HL-60 (cell line): ENCODE data around the gene ZFYVE16.

Experiments
- DNase-seq, 2 experiments: peaks; one replicate each; pipeline ENCODE4 v3.0.0-alpha.2; 2010 to 2020; ENCODE audit warnings: low read depth in 1 of 2, low spot score in 1 of 2
- H3K27ac ChIP-seq: fragments of 250-450 bp; sonication (Bioruptor Pico); replicated peaks from 2 replicates; pipeline ENCODE4 v1.5.1; 2020; ENCODE audit warnings: mild to moderate bottlenecking, moderate library complexity
- H3K27me3 ChIP-seq: fragments of 250-450 bp; sonication (Bioruptor Pico); 2 replicates; pipeline ENCODE4 v1.5.1; 2021; ENCODE audit warnings: mild to moderate bottlenecking, moderate library complexity; ENCODE audit not compliant: insufficient read depth, poor library complexity, severe bottlenecking
- H3K4me3 ChIP-seq: replicated peaks from 2 replicates; pipeline ENCODE4 v1.5.1; 2011; ENCODE audit warnings: mild to moderate bottlenecking, control low read depth, low read length; ENCODE audit not compliant: insufficient read depth
- CTCF ChIP-seq: IDR thresholded peaks from one replicate; pipeline ENCODE4 v1.5.1; 2011; ENCODE audit warnings: low read length, control low read depth, inconsistent platforms; ENCODE audit not compliant: insufficient read depth
- GABPA ChIP-seq: IDR thresholded peaks from 2 replicates; pipeline ENCODE4 v1.6.1; 2012; ENCODE audit warnings: low read depth
- POLR2AphosphoS5 ChIP-seq: IDR thresholded peaks from 2 replicates; pipeline ENCODE4 v1.6.1; 2012; ENCODE audit warnings: low read depth
- REST ChIP-seq: IDR thresholded peaks from 2 replicates; pipeline ENCODE4 v1.6.1; 2012; ENCODE audit warnings: low read depth; ENCODE audit not compliant: insufficient replicate concordance
- SPI1 ChIP-seq: IDR thresholded peaks from 2 replicates; pipeline ENCODE4 v1.6.1; 2012; ENCODE audit warnings: low read depth, mild to moderate bottlenecking, borderline replicate concordance

Gene ZFYVE16

GRCh38 chr5:80495891-80496290 is 88.0 kb downstream of the ZFYVE16 start:
- Histone ChIP-seq H3K27ac (no peak overlapping the region), H3K27me3 (no peaks in the 10 kb centered on the region), H3K4me3 (no peak overlapping the region)
- DNase-seq = no peak
- TF ChIP-seq POLR2AphosphoS5 (no peak), REST (no peak), SPI1 (no peak)

GRCh38 chr5:80502800-80503199 is 94.9 kb downstream of the ZFYVE16 start:
- Histone ChIP-seq H3K4me3 (no peak overlapping the region), H3K27me3 (no peaks in the 10 kb centered on the region), H3K27ac (peak overlapping the region; percentile 60)
- TF ChIP-seq GABPA = no peak
- TF ChIP-seq CTCF = no peak
- TF ChIP-seq SPI1 = no peak
- no peak for TF ChIP-seq POLR2AphosphoS5
- no peak for TF ChIP-seq REST
- peak in 1 of 2 experiments; percentile 33 for DNase-seq

GRCh38 chr5:80503641-80504040 is 95.8 kb downstream of the ZFYVE16 start:
- no peaks in the 10 kb centered on the region for H3K27me3 ChIP-seq
- peak; percentile 46 to 77 for DNase-seq
- TF ChIP-seq REST (no peak), SPI1 (peak; percentile 29; the same call in 1 of the 2 replicates)
- no peak overlapping the region for H3K4me3 ChIP-seq
- H3K27ac ChIP-seq = peak overlapping the region; percentile 60

GRCh38 chr5:80504833-80505232 is 97.0 kb downstream of the ZFYVE16 start:
- DNase-seq = no peak
- TF ChIP-seq GABPA = no peak
- TF ChIP-seq POLR2AphosphoS5 = no peak
- no peak for TF ChIP-seq SPI1
- TF ChIP-seq REST = no peak
- TF ChIP-seq CTCF = no peak
- no peak overlapping the region for H3K4me3 ChIP-seq
- 0 out of 2 replicates have a peak overlapping the region, but pooled peaks have one; percentile 21 for H3K27ac ChIP-seq
- no peaks in the 10 kb centered on the region for H3K27me3 ChIP-seq
